Subcutaneous abdominal adipose tissue (tissue), 5 donors: ENCODE measurements around the gene IL17RA.

Experiments used
- H3K27ac ChIP-seq: one replicate; pipeline ENCODE4 v1.7.0; 2013; ENCODE audit warnings: low read depth, mild to moderate bottlenecking, inconsistent platforms, low read length, moderate library complexity
- H3K27me3 ChIP-seq, 5 donors: one replicate each; pipeline ENCODE4 v1.7.0; 2013; ENCODE audit warnings: low read length in 5 of 5, inconsistent platforms in 1 of 5; ENCODE audit not compliant: control insufficient read depth in 5 of 5, insufficient read depth in 4 of 5
- H3K36me3 ChIP-seq, 5 donors: one replicate each; pipeline ENCODE4 v1.7.0; 2013; ENCODE audit warnings: low read length in 5 of 5; ENCODE audit not compliant: control insufficient read depth in 5 of 5, insufficient read depth in 5 of 5
- H3K4me1 ChIP-seq, 5 donors: one replicate each; pipeline ENCODE4 v1.7.0; 2013; ENCODE audit warnings: low read length in 5 of 5, mild to moderate bottlenecking in 3 of 5, moderate library complexity in 1 of 5; ENCODE audit not compliant: control insufficient read depth in 5 of 5, insufficient read depth in 5 of 5
- H3K4me3 ChIP-seq, 5 donors: one replicate each; pipeline ENCODE4 v1.7.0; 2013; ENCODE audit warnings: low read length in 5 of 5, low read depth in 1 of 5
- H3K9ac ChIP-seq, 5 donors: one replicate each; pipeline ENCODE4 v1.7.0; 2013; ENCODE audit warnings: low read length in 5 of 5, mild to moderate bottlenecking in 4 of 5, moderate library complexity in 3 of 5
- H3K9me3 ChIP-seq, 5 donors: one replicate each; pipeline ENCODE4 v1.7.0; 2013; ENCODE audit warnings: low read length in 5 of 5; ENCODE audit not compliant: control insufficient read depth in 5 of 5
- donor health status: healthy.
- donor health status: healthy.
- donor health status: healthy.
- donor health status: healthy.
- donor health status: healthy.

The IL17RA gene

DNA sequence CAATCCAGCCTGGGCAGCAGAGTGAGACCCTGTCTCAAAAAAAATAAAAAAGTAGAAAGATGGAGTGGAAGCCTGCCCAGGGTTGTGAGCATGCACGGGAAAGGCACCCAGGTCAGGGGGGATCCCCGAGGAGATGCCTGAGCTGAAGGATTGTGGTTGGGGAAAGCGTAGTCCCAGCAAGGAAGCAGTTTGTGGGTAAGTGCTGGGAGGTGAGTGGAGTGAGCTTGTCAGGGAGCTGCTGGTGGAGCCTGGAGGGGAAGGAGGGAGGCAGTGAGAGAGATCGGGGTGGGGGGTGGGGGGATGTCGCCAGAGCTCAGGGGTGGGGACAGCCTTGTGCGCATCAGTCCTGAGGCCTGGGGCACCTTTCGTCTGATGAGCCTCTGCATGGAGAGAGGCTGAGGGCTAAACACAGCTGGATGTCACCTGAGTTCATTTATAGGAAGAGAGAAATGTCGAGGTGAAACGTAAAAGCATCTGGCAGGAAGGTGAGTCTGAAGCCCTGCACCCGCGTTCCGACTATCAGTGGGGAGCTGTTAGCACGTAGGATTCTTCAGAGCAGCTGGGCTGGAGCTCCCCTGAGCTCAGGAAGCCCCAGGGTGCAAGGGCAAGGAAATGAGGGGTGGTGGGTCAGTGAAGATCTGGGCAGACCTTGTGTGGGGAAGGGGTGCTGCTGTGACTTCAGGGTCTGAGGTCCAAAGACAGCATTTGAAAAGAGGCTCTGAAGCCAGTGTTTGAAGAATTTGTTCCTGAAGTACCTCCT lies 26.2 kb downstream of the IL17RA start:
- peaks cover 3 to 48% (median 38%) of the 10 kb centered on the region in 5 donors for H3K36me3 ChIP-seq
- H3K27me3 ChIP-seq, result no peaks in the 10 kb centered on the region
- H3K9ac ChIP-seq, result no peak overlapping the region
- H3K4me1 ChIP-seq, result peaks cover 0 to 10% (median 0%) of the 10 kb centered on the region in 5 donors
- no peaks in the 10 kb centered on the region for H3K9me3 ChIP-seq
- no peak overlapping the region for H3K4me3 ChIP-seq
- no peak overlapping the region for H3K27ac ChIP-seq

GRCh38 chr22:17112491-17113042 lies 27.8 kb downstream of the IL17RA start:
- no peak overlapping the region for H3K27ac ChIP-seq
- peaks cover 0 to 20% (median 12%) of the 10 kb centered on the region in 5 donors for H3K4me1 ChIP-seq
- H3K9ac ChIP-seq, result no peak overlapping the region
- H3K4me3 ChIP-seq, result no peak overlapping the region
- peaks cover 0 to 32% (median 24%) of the 10 kb centered on the region in 5 donors for H3K36me3 ChIP-seq
- peaks cover 0 to 7% (median 0%) of the 10 kb centered on the region in 5 donors for H3K27me3 ChIP-seq
- H3K9me3 ChIP-seq, result no peaks in the 10 kb centered on the region

- Histone ChIP-seq H3K36me3 (peaks cover 0 to 22% (median 14%) of the 10 kb centered on the region in 5 donors), H3K27ac (no peak overlapping the region), H3K4me1 (peaks cover 0 to 26% (median 18%) of the 10 kb centered on the region in 5 donors), H3K9ac (no peak overlapping the region), H3K9me3 (no peaks in the 10 kb centered on the region), H3K27me3 (peaks cover 0 to 7% (median 0%) of the 10 kb centered on the region in 5 donors), H3K4me3 (no peak overlapping the region)
Measured at GRCh38 chr22:17113600-17113999, 28.8 kb downstream of the IL17RA start.

GRCh38 chr22:17114173-17114897 lies 29.5 kb downstream of the IL17RA start:
- Histone ChIP-seq H3K27ac (no peak overlapping the region), H3K36me3 (peaks cover 0 to 14% (median 7%) of the 10 kb centered on the region in 5 donors), H3K9ac (no peak overlapping the region), H3K9me3 (no peaks in the 10 kb centered on the region), H3K27me3 (peaks cover 0 to 7% (median 0%) of the 10 kb centered on the region in 5 donors), H3K4me1 (peaks cover 0 to 32% (median 23%) of the 10 kb centered on the region in 5 donors), H3K4me3 (no peak overlapping the region)

GRCh38 chr22:17114898-17115235 lies 30.1 kb downstream of the IL17RA start:
- peaks cover 0 to 37% (median 28%) of the 10 kb centered on the region in 5 donors for H3K4me1 ChIP-seq
- peaks cover 0 to 9% (median 2%) of the 10 kb centered on the region in 5 donors for H3K36me3 ChIP-seq
- H3K4me3 ChIP-seq, result no peak overlapping the region
- no peaks in the 10 kb centered on the region for H3K9me3 ChIP-seq
- H3K27me3 ChIP-seq, result peaks cover 0 to 7% (median 0%) of the 10 kb centered on the region in 5 donors
- no peak overlapping the region for H3K27ac ChIP-seq
- H3K9ac ChIP-seq, result no peak overlapping the region

DNA sequence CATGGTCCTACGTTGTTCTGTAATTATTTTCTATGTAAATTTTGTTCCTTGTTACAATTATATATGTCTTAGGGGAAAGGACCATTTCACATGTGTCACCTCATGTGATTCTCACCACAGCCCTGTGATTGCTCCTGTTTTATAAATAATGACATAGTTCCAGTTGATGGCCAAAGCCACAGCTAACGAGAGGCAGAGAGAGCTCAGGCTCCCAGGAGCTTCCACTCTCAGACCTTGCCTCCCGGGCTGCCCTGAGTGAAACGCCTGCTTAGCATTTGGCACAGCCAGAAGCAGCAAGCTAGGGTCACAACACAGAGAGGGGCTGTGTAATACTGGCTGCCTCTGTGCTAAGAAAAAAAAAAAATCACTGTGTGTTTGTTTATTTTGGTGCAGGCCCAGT lies 30.4 kb downstream of the IL17RA start:
- Histone ChIP-seq H3K27ac (no peak overlapping the region), H3K9ac (no peak overlapping the region), H3K36me3 (peaks cover 0 to 6% (median 0%) of the 10 kb centered on the region in 5 donors), H3K9me3 (no peaks in the 10 kb centered on the region), H3K4me1 (peaks cover 0 to 40% (median 29%) of the 10 kb centered on the region in 5 donors), H3K27me3 (peaks cover 0 to 7% (median 0%) of the 10 kb centered on the region in 5 donors), H3K4me3 (no peak overlapping the region)

- no peak overlapping the region for H3K9ac ChIP-seq
- H3K4me1 ChIP-seq, result peaks cover 0 to 47% (median 29%) of the 10 kb centered on the region in 5 donors
- no peak overlapping the region for H3K4me3 ChIP-seq
- peaks cover 0 to 7% (median 0%) of the 10 kb centered on the region in 5 donors for H3K27me3 ChIP-seq
- H3K36me3 ChIP-seq, result peaks cover 0 to 6% (median 0%) of the 10 kb centered on the region in 5 donors
- no peaks in the 10 kb centered on the region for H3K9me3 ChIP-seq
- no peak overlapping the region for H3K27ac ChIP-seq
Measured at GRCh38 chr22:17115945-17116565, 31.3 kb downstream of the IL17RA start.

DNA sequence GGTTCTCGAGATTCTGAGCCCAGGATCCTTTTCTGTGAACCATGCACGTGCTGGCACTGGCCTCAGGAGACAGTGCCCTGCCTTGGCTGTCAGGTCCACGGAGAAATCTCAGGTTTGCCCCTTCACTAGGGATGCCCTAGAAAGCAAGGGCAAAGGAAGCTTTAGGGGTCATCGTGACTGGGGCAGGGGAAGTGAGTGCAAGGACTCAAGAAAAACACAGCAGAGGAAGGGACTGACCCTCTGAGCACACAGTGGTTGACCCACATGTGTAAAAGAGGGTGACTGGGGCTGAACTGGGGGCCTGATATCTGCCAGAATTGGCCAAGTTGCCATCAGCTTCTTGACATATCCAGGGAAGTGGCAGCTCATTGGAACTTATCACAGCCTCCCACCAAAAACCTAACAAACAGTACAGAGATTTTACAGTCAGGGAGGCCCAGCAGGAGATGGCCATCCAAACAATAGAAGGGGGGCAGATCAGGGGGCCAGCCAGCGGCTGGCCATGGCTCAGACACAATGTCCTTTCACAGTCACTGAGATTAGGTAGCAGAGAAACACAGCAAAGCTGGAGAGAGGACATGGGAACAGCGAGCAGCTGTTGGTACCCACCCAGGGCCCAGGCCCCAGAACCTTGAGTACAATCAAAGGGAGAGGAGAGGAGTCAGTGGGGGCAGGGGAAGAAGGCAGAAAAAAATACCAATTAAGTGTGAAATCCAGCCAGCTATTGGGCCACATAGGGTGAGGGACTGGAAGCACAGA lies 32.0 kb downstream of the IL17RA start:
- Histone ChIP-seq H3K27ac (no peak overlapping the region), H3K4me3 (no peak overlapping the region), H3K36me3 (no peaks in the 10 kb centered on the region), H3K9me3 (no peaks in the 10 kb centered on the region), H3K4me1 (peaks cover 0 to 52% (median 35%) of the 10 kb centered on the region in 5 donors), H3K9ac (no peak overlapping the region), H3K27me3 (peaks cover 2 to 11% (median 4%) of the 10 kb centered on the region in 5 donors)

DNA sequence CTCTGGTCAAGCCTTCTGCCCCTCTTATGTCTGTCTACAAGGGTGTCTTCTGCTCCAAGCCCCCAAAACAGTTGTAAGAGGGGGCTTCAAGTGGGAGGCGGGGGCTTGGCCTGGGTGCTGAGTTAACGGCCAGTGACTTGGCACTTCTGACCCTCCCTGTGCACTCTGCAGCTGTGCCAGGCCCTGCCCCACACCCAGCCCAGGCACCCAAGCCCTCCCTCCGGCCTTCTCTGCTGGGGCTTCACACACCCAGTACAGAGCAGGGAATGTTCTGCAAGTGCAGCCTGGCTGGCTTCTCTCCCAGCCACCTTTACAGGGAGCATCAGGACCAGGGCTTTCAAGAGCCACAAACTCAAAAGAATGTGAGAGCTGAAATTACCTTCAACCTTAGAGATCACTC lies 32.6 kb downstream of the IL17RA start:
- H3K4me1 ChIP-seq, result peaks cover 0 to 54% (median 38%) of the 10 kb centered on the region in 5 donors
- H3K27me3 ChIP-seq, result peaks cover 7 to 18% (median 11%) of the 10 kb centered on the region in 5 donors
- H3K4me3 ChIP-seq, result no peak overlapping the region
- H3K9me3 ChIP-seq, result no peaks in the 10 kb centered on the region
- H3K36me3 ChIP-seq, result no peaks in the 10 kb centered on the region
- no peak overlapping the region for H3K27ac ChIP-seq
- H3K9ac ChIP-seq, result no peak overlapping the region
